Measurements from ENCODE around the gene SLC31A1.

DNA sequence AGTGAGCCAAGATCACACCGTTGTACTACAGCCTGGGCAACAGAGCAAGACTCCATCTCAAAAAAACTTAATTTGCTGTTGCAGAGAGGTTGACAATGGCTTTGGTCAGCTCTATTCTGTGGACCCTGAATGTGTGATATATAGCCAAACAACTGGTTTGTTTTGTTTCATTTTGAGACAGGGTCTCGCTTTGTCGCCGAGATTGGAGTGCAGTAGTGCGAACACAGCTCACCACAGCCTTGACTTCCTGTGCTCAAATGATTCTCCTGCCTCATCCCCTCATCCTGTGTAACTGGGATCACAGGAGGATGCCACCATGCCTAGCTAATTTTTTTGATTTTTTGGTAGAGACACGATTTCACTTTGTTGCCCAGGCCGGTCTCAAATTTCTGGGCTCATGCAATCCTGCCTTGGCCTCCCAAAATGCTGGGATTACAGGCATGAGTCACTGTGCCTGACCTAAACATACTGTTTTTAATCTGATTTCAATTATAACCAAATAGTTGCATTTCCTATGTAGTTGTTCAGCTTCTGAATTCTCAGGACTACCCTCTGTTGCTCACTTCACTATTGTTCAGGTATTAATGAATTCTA, 72.0 kb downstream of the SLC31A1 start:
- TF ChIP-seq, protein P1, sequence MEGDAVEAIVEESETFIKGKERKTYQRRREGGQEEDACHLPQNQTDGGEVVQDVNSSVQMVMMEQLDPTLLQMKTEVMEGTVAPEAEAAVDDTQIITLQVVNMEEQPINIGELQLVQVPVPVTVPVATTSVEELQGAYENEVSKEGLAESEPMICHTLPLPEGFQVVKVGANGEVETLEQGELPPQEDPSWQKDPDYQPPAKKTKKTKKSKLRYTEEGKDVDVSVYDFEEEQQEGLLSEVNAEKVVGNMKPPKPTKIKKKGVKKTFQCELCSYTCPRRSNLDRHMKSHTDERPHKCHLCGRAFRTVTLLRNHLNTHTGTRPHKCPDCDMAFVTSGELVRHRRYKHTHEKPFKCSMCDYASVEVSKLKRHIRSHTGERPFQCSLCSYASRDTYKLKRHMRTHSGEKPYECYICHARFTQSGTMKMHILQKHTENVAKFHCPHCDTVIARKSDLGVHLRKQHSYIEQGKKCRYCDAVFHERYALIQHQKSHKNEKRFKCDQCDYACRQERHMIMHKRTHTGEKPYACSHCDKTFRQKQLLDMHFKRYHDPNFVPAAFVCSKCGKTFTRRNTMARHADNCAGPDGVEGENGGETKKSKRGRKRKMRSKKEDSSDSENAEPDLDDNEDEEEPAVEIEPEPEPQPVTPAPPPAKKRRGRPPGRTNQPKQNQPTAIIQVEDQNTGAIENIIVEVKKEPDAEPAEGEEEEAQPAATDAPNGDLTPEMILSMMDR (IDR thresholded peaks at IDR 0.05) = no peak
- no peak for TF ChIP-seq POLR2A (IDR thresholded peaks at IDR 0.05)

All from lower leg skin (tissue), 3 donors.